HG03025 (cell line): Measurements from ENCODE around the gene GJE1.
"Not testable (repeated sequence)": the region's sequence is repeated elsewhere in the genome, so short reads cannot be mapped to it uniquely, and the experiment has no call there.

Source experiments
- ATAC-seq: cut with Tn5 transposase; IDR thresholded peaks from one replicate; pipeline ENCODE4 v1.9.1; 2021; ENCODE audit warnings: mild to moderate bottlenecking, moderate library complexity; ENCODE audit not compliant: unreplicated experiment, low FRiP score

The GJE1 gene

GRCh38 chr6:142132625-142133024 lies at the start of gene GJE1:
TSS of gene GJE1 (plus strand) at chr6:142132925. CDS start at chr6:142133159, 234 bp downstream.
- ATAC-seq: no peak

- ATAC-seq: no peak
Measured at GRCh38 chr6:142087950-142088857, 44.5 kb upstream of the GJE1 start.

GRCh38 chr6:142088858-142089216 lies 43.9 kb upstream of the GJE1 start:
- ATAC-seq: no peak

- not testable (repeated sequence) for ATAC-seq
Measured at GRCh38 chr6:142104820-142105219, 27.9 kb upstream of the GJE1 start.

GRCh38 chr6:142110820-142111219 lies 21.9 kb upstream of the GJE1 start:
- ATAC-seq: not testable (repeated sequence)

- ATAC-seq: peak; percentile 54
Measured at GRCh38 chr6:142112451-142113061, 20.2 kb upstream of the GJE1 start.

GRCh38 chr6:142117366-142117765 lies 15.4 kb upstream of the GJE1 start:
- ATAC-seq: no peak

- no peak for ATAC-seq
Measured at GRCh38 chr6:142118328-142118727, 14.4 kb upstream of the GJE1 start.

- no peak for ATAC-seq
Measured at GRCh38 chr6:142118925-142119324, 13.8 kb upstream of the GJE1 start.

- no peak for ATAC-seq
Measured at GRCh38 chr6:142121342-142121741, 11.4 kb upstream of the GJE1 start.

GRCh38 chr6:142130814-142131213 lies 1.9 kb upstream of the GJE1 start:
- no peak for ATAC-seq

GRCh38 chr6:142138876-142139275 lies 6.2 kb downstream of the GJE1 start:
- no peak for ATAC-seq

- ATAC-seq: not testable (repeated sequence)
Measured at GRCh38 chr6:142141531-142141930, 8.8 kb downstream of the GJE1 start.

GRCh38 chr6:142146828-142147662 lies 14.3 kb downstream of the GJE1 start, which contains the start of the genes NMBR and VTA1:
TSS of gene NMBR (minus strand) at chr6:142147122. CDS start at chr6:142088658, 58,464 bp downstream.
TSS of gene VTA1 (plus strand) at chr6:142147263. CDS start at chr6:142147288, 25 bp downstream.
- peak; percentile 100 for ATAC-seq

- ATAC-seq: no peak
Measured at GRCh38 chr6:142152746-142153145, 20.0 kb downstream of the GJE1 start.

- no peak for ATAC-seq
Measured at GRCh38 chr6:142153196-142153595, 20.5 kb downstream of the GJE1 start.

GRCh38 chr6:142154336-142154735 lies 21.6 kb downstream of the GJE1 start:
- ATAC-seq: no peak

GRCh38 chr6:142155091-142155490 lies 22.4 kb downstream of the GJE1 start:
- ATAC-seq: no peak

GRCh38 chr6:142155895-142156757 lies 23.4 kb downstream of the GJE1 start:
- ATAC-seq: no peak

- ATAC-seq: not testable (repeated sequence)
Measured at GRCh38 chr6:142156758-142157068, 24.0 kb downstream of the GJE1 start.
